Measurements from ENCODE around the gene MEOX2. TPM values are rescaled to one million over a fixed set of nuclear protein-coding genes. Genes with fewer than 3 reads are reported as not detected.

The MEOX2 gene
- total RNA-seq, 1 experiment from 2014 or later: not detected

GRCh38 chr7:15651693-15652092, 34.8 kb downstream of the MEOX2 start:
- no TSS peak for BruUV-seq (replicated peaks)

GRCh38 chr7:15650787-15651186, 35.7 kb downstream of the MEOX2 start:
- no peak for ATAC-seq
- H3K36me3 ChIP-seq (ENCODE audit: low read depth, low read length): no peaks in the 10 kb centered on the region
- H3K4me3 ChIP-seq (ENCODE audit: low read length): no peak overlapping the region
- BruUV-seq (replicated peaks): no TSS peak
- H3K9me2 ChIP-seq (replicated peaks; ENCODE audit: low read length): no peaks in the 10 kb centered on the region
- no peak overlapping the region for H2AFZ ChIP-seq (ENCODE audit: low read length)
- H3K27me3 ChIP-seq (ENCODE audit: low read length): no peaks in the 10 kb centered on the region
- no peaks in the 10 kb centered on the region for H3K79me2 ChIP-seq (ENCODE audit: low read length)
- H3K4me1 ChIP-seq (ENCODE audit: insufficient read depth, low read length): no peaks in the 10 kb centered on the region
- intact Hi-C loops (cut with micrococcal nuclease): no loop called here
- TF ChIP-seq CTCF (conservative IDR thresholded peaks at IDR 0.05; ENCODE audit: low read depth, low read length) (no peak), EZH2 (IDR thresholded peaks at IDR 0.05; ENCODE audit: low read length, unreplicated experiment) (no peak), EZH2phosphoT487 (IDR thresholded peaks at IDR 0.05; ENCODE audit: borderline replicate concordance, low read length) (no peak)
- no peak overlapping the region for H3K4me2 ChIP-seq (ENCODE audit: low read length)
- ChIA-PET POLR2A (ENCODE audit: unreplicated experiment) (no interaction called here), CTCF (no interaction called here)
- H3F3A ChIP-seq (ENCODE audit: low read length, unreplicated experiment): no peaks in the 10 kb centered on the region
- no peak overlapping the region for H3K9ac ChIP-seq (ENCODE audit: low read length)
- H3K27ac ChIP-seq (ENCODE audit: low read length): no peak overlapping the region
- no peaks in the 10 kb centered on the region for H3K9me3 ChIP-seq (ENCODE audit: low read length)
- no peaks in the 10 kb centered on the region for H4K20me1 ChIP-seq (ENCODE audit: low read length)
- DNase-seq: no peak

More at GRCh38 chr7:15651693-15652092, 34.8 kb downstream of the MEOX2 start:
- H3K79me2 ChIP-seq (ENCODE audit: low read length): no peaks in the 10 kb centered on the region
- ChIA-PET POLR2A (ENCODE audit: unreplicated experiment) (no interaction called here), CTCF (no interaction called here)
- ATAC-seq: no peak
- H3F3A ChIP-seq (ENCODE audit: low read length, unreplicated experiment): no peaks in the 10 kb centered on the region
- no peak for DNase-seq
- no peaks in the 10 kb centered on the region for H3K36me3 ChIP-seq (ENCODE audit: low read depth, low read length)
- no peak overlapping the region for H3K4me3 ChIP-seq (ENCODE audit: low read length)
- H3K9me2 ChIP-seq (replicated peaks; ENCODE audit: low read length): no peaks in the 10 kb centered on the region
- H3K4me2 ChIP-seq (ENCODE audit: low read length): no peak overlapping the region
- H3K9ac ChIP-seq (ENCODE audit: low read length): no peak overlapping the region
- no peak overlapping the region for H2AFZ ChIP-seq (ENCODE audit: low read length)
- H3K27me3 ChIP-seq (ENCODE audit: low read length): no peaks in the 10 kb centered on the region
- intact Hi-C loops (cut with micrococcal nuclease): no loop called here
- no peaks in the 10 kb centered on the region for H3K4me1 ChIP-seq (ENCODE audit: insufficient read depth, low read length)
- H3K27ac ChIP-seq (ENCODE audit: low read length): no peak overlapping the region
- H4K20me1 ChIP-seq (ENCODE audit: low read length): no peaks in the 10 kb centered on the region
- H3K9me3 ChIP-seq (ENCODE audit: low read length): no peaks in the 10 kb centered on the region
- no peak for TF ChIP-seq EZH2phosphoT487 (IDR thresholded peaks at IDR 0.05; ENCODE audit: borderline replicate concordance, low read length)
- no peak for TF ChIP-seq CTCF (conservative IDR thresholded peaks at IDR 0.05; ENCODE audit: low read depth, low read length)
- TF ChIP-seq EZH2 (IDR thresholded peaks at IDR 0.05; ENCODE audit: low read length, unreplicated experiment): no peak

GRCh38 chr7:15648461-15648961, 38.0 kb downstream of the MEOX2 start:
- intact Hi-C loops (cut with micrococcal nuclease): no loop called here
- ATAC-seq (peak; percentile 76), DNase-seq (no peak)
- Histone ChIP-seq H3K36me3 (ENCODE audit: low read depth, low read length) (no peaks in the 10 kb centered on the region), H3K27ac (ENCODE audit: low read length) (no peak overlapping the region), H3K4me3 (ENCODE audit: low read length) (no peak overlapping the region), H3F3A (ENCODE audit: low read length, unreplicated experiment) (no peaks in the 10 kb centered on the region), H3K79me2 (ENCODE audit: low read length) (no peaks in the 10 kb centered on the region), H3K27me3 (ENCODE audit: low read length) (no peaks in the 10 kb centered on the region), H3K4me1 (ENCODE audit: insufficient read depth, low read length) (no peaks in the 10 kb centered on the region), H3K9me3 (ENCODE audit: low read length) (no peaks in the 10 kb centered on the region), H4K20me1 (ENCODE audit: low read length) (no peaks in the 10 kb centered on the region), H3K9ac (ENCODE audit: low read length) (no peak overlapping the region), H3K9me2 (replicated peaks; ENCODE audit: low read length) (no peaks in the 10 kb centered on the region), H2AFZ (ENCODE audit: low read length) (no peak overlapping the region), H3K4me2 (ENCODE audit: low read length) (no peak overlapping the region)
- ChIA-PET POLR2A (ENCODE audit: unreplicated experiment) (no interaction called here), CTCF (no interaction called here)
- TF ChIP-seq EZH2phosphoT487 (IDR thresholded peaks at IDR 0.05; ENCODE audit: borderline replicate concordance, low read length) (no peak), EZH2 (IDR thresholded peaks at IDR 0.05; ENCODE audit: low read length, unreplicated experiment) (no peak), CTCF (conservative IDR thresholded peaks at IDR 0.05; ENCODE audit: low read depth, low read length) (no peak)
- BruUV-seq (replicated peaks): no TSS peak

Measured in PC-3 (cell line).